ENCODE measurements around the gene SLC16A9. TPM values are rescaled to one million over a fixed set of nuclear protein-coding genes. Genes with fewer than 3 reads are reported as not detected.
A peak's percentile ranks its signal among the peaks of the same experiment; 100 is the strongest.

The SLC16A9 gene
- total RNA-seq, 1 donor: 0.81 TPM

DNA sequence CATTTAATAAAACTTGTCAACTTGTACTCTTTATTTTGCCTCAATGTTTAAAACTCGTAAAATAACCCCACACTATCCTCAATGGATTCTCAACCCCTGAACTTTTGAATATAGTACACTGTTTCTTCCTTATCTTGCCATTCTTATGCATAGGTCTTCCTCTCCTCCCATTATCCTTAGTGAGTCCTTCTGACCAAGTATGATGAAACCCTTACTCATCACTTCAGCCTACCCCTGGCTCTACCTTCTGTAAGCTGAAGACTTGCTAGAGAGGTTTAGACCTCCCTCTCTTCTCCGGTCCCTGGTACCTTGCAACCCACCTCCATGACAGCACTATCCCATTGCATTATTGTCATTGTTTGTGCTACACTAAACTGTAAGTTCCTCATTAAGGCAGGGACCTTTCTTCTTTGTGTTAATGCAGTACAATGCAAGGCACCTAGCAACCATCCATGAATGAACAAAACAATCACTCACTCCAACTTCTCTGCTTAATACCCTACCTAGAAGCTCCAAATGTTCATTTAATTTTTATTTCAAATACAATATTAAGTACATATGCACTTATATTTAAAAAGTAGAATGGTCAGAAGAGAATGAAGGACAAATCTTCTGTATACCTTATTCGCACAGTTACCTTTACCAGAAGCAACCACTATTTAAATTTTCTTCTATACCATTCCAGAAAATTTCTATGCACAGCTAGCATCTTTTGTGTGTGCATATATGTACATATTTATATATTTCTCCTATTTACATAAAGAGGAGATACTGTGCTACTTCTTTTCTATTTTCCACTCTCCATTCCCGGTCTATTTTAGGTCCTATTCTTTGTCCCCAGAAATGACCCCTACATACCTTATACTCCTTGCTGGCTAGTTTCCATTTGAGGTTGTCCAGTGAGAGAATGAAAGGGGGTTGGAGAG is 77.5 kb downstream of the SLC16A9 start:
- DNase-seq (ENCODE audit: low read depth in 2 of 3, low spot score in 2 of 3): no peak

- no peak for DNase-seq (ENCODE audit: low read depth in 2 of 3, low spot score in 2 of 3)
Observed at GRCh38 chr10:59631237-59631636, 78.4 kb downstream of the SLC16A9 start.

GRCh38 chr10:59628965-59629364 is 80.7 kb downstream of the SLC16A9 start:
- DNase-seq (ENCODE audit: low read depth in 2 of 3, low spot score in 2 of 3): no peak

- no peak for DNase-seq (ENCODE audit: low read depth in 2 of 3, low spot score in 2 of 3)
Observed at GRCh38 chr10:59628456-59628855, 81.2 kb downstream of the SLC16A9 start.

DNA sequence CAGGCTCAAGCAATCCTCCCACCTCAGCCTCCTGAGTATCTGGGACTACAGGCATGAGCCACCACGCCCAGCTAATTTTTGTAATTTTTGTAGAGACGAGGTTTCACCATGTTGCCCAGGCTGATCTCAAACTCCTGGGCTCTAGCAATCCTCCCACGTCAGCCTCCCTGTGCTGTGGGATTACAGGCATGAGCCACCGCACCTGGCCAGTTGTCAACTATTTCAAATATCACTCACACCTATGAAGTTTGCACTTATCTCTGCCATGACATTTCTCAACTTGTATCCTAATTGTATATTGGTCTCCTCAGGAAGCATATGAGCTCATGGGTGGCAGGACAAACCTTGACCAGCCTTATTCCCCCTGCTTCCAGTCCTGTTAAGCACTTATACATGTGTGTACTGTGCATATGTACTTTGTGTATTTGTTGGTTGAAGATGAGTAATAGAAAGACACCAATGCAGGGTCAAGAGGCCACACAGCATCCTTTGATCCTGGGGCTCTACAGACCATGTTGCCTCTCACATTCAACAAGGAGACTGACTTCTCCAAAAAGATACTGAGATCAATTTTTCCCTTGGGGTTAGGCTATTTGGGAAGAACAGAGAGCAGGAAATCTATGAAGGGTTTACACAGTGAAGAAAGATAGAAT is 82.2 kb downstream of the SLC16A9 start:
- DNase-seq (ENCODE audit: low read depth in 2 of 3, low spot score in 2 of 3): no peak

DNA sequence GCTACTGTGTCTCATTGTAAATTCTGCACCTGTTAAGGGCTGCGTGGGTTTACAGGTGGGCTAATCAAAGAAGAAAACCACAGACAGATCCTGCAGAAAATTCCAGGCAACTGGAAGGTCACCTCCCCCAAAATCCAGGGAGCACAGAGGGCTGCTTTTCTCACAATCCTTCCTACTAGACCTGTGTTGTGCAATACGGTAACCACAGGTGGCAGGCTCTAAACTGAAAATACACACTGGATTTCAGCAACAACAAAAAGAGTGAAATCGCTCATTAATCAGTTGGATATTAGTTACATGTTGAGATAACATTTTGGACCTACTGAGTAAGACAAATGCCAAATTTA is 83.2 kb downstream of the SLC16A9 start:
- peak in 2 of 3 donors; percentile 8 to 25 for DNase-seq (ENCODE audit: low read depth in 2 of 3, low spot score in 2 of 3)

GRCh38 chr10:59625721-59626522 is 83.7 kb downstream of the SLC16A9 start:
- peak; percentile 34 to 85 (median 68) for DNase-seq (ENCODE audit: low read depth in 2 of 3, low spot score in 2 of 3)

DNA sequence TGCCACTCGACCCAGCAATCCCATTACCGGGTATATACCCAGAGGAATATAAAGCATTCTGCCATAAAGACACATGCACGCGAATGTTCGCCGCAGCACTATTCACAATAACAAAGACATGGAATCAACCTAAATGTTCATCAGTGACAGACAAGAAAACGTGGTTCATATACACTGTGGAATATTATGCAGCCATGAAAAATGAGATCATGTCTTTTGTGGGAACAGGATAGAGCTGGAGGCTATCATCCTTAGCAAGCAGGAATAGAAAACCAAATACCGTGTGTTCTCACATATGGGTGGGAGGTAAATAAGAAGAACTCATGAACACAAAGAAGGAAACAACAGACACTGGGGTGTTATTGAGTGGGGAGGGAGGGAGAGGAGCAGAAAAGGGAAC is 84.7 kb downstream of the SLC16A9 start:
- DNase-seq (ENCODE audit: low read depth in 2 of 3, low spot score in 2 of 3): no peak

DNA sequence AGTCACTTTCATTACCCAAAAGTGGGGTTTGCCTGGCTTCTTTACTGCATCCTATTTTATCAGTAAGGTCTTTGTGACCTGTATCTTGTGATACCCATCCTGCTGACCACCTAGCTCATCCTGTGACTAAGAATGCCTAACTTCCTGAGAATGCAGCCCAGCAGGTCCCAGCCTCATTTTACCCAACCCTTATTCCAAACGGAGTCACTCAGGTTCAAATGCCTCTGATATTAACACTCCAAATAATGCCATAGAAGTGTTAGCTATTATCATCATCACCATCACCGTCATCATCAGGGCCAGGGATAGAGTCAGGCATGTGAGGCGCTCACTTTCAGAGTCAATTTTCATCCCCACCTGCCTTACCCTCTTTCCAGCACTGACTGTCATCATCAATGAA is 85.5 kb downstream of the SLC16A9 start:
- no peak for DNase-seq (ENCODE audit: low read depth in 2 of 3, low spot score in 2 of 3)

DNA sequence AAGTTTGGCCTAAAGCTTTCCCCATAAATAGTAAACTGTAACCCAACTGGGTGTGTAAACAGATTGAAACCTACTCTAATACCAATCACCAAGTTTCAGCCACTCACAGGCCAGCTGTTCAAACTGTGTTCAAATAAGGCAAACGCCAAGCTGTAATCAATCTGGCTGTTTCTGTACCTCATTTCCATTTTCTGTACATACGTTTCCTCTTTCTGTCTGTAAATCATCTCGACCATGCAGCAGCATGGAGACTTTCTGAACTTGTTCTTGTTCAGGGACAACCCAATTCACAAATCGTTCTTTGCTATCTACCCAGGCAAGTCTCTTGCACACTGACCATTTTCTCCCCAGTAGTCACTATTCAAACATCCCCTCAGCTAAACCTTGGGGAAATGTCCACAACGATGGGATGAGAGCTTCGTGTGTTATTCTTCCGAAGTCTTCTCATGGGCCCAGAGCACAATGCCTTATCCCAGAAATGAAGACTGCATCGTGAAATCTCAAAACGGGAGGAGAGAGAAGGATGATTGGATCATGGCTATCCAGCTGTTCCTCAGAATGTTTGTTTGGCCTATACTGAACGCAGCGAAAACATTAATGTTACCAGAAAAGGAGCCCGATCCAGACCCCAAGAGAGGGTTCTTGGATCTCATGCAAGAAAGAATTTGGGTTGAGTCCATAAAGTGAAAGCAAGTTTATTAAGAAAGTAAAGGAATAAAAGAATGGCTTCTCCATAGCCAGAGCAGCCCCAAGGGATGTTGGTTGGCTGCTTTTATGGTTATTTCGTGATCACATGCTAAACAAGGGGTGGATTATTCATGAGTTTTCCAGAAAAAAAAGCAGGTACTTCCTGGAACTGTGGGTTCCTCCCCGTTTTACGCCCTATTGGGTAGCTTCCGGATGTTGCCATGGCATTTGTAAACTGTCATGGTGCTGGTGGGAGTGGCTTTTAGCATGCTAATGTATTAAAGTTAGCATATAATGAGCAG is 86.2 kb downstream of the SLC16A9 start:
- DNase-seq (ENCODE audit: low read depth in 2 of 3, low spot score in 2 of 3): no peak

DNA sequence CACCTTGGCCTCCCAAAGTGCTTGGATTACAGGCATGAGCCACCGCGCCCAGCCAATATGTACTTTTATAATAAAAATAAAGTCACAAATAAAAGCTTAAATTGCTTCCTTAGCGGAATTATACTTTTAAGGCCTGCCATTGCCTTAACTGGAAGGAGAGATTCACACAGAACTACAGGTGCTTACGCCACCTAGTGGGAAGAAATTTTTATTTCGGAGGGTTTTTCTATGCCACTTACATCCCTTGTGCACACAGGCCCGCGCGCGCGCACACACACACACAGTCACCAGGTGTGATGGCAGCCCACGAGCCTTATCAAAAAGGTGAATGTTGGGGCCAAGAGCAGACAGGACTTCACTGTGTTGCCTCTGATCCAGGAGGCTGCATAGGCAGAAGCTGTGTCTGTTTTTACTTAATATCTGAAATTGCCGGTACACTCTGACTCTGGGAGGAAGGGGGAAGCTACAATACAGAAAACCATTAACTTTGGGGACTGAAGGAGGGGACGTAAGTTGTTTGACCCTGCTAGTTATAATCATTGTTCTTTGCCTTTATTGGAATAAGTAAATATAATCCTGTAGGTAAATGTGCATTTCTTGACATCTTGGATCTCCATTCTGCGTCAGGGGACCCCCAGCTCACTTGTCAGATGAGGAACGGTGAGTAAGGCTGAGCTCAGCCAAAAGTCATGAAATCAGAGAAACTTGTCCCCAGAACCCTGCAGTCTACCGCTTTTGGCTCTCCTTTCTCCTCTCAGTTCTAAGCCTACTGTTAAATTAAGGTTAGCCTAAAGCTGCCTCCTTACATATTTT is 87.1 kb downstream of the SLC16A9 start:
- DNase-seq (ENCODE audit: low read depth in 2 of 3, low spot score in 2 of 3): peak in 2 of 3 donors; percentile 61 to 76

GRCh38 chr10:59621771-59622170 is 87.9 kb downstream of the SLC16A9 start:
- no peak for DNase-seq (ENCODE audit: low read depth in 2 of 3, low spot score in 2 of 3)

DNA sequence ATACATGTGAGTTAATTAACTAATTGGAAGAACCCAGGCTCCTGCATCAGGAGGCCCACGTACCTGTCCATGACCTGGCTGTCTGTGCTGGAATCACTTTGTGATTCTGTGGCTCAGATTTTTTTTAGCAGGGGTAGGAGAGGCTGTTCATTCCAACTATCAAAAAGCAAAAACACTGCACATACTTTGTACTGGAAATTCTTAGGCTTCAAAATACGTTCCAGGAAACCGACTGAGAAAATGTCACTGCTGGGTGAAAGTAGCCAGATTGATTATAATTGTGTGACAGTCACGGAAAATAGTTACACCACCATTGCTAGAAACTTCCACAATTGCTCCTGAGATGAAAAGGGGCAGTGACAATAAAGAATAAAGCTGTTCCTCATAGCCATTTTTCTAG is 91.0 kb downstream of the SLC16A9 start:
- no peak for DNase-seq (ENCODE audit: low read depth in 2 of 3, low spot score in 2 of 3)

DNA sequence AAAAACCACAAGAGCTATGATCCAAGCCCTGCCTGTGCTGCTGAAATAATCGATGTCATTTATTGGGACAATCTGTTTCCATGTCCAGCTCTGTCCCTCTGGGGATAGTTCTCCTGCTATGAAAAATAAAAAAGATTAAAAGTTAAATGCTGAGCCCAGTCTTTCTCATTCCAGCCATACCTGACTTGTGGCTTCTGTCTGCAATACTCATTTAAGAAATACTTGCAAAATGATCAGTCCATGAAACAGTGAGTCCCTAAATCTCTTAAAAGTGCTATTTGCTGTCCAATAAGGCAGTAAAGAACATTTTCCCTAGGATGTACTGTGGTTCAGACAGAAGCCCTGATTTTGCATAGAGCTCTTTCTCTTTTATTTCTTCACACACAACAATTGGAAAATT is 91.7 kb downstream of the SLC16A9 start:
- no peak for DNase-seq (ENCODE audit: low read depth in 2 of 3, low spot score in 2 of 3)

- no peak for DNase-seq (ENCODE audit: low read depth in 2 of 3, low spot score in 2 of 3)
Observed at GRCh38 chr10:59611048-59611447, 98.6 kb downstream of the SLC16A9 start.

GRCh38 chr10:59607970-59608369 is 101.7 kb downstream of the SLC16A9 start:
- DNase-seq (ENCODE audit: low read depth in 2 of 3, low spot score in 2 of 3): no peak

DNA sequence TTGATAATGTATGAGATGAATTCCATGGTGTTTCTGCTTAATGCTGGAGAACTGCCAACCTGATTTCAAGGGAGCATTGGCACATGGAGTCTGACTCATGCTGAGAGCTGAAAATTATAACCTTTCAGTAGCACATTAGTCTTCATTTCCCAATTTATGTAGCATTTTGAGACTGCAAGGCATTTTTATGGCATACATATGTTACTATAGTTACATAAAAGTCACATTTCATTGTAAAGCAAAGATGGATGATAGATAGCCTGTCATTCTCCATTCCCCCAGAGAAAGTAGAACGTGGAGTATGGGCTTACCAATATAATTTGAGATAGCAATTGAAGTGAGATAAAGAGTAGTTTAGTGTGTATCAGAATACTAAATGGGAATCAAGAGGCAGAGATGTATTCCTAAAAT is 103.1 kb downstream of the SLC16A9 start:
- no peak for DNase-seq (ENCODE audit: low read depth in 2 of 3, low spot score in 2 of 3)

DNA sequence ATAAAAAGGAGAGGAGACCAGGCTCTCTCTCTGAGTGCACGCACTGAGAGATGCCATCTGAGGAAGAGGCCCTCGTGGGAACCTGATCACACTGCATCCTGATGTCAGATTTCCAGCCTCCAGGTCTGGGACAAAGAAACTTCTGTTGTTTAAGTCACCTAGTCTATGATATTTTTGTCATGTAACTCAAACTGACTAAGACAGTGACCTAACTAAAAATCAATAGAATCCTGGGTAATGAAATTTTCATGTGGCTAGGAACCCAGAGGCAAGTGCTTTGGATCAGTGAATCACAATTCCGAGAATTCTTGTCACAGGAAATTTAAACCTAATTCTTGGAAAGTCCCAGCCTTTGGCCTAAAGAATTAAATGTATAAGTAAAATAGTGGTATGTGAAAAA is 107.7 kb downstream of the SLC16A9 start:
- DNase-seq (ENCODE audit: low read depth in 2 of 3, low spot score in 2 of 3): no peak
